Adrenal gland (tissue), 5 donors: Measurements from ENCODE around the gene CNRIP1.

ENCODE experiments used
- POLR2A ChIP-seq, 2 donors: fragments of 450-650 bp; IDR thresholded peaks; one replicate each; pipeline ENCODE4 v1.6.1; 2017; ENCODE audit warnings: antibody characterized with exemption in 2 of 2, mild to moderate bottlenecking in 2 of 2, moderate library complexity in 1 of 2
- TF ChIP-seq, protein P1 (sequence below), 6 experiments: fragments of 450-650 bp in 4 of 6; fragments of 200-600 bp in 2 of 6; sonication (generic) in 1 of 6; IDR thresholded peaks; 1 replicate in 5 of 6; 2 replicates in 1 of 6; pipeline versions ENCODE4 v1.5.1 to v1.8.0; 2016 to 2021; ENCODE audit warnings: antibody characterized with exemption in 6 of 6, mild to moderate bottlenecking in 2 of 6, moderate library complexity in 1 of 6
- donor health status: DM: no; HTN: no; CAD: no.

DNA sequence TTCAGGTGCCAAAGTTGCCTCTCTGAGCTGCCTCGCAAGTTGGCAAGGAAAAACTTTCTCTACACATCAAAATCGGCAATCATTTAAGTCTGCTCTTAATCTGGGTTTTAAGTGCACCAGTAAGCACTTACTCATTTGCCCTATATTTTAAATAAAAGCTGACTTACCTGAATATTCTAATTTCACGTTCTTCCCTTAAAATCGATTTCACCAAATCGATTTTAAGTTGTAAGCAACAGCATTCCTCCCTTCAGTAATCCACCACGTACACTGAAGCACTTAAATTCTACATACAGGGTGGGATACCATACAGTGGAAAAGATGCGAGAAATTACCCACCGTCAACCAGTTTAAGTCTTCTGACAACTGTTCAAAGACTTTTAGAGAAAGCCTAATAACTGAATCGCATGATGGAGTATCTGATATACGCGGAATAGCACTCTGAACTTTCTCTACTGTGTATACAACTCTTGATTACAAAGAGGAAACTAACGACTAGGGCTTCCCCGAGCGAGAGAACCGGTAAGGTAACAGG, 69.0 kb downstream of the CNRIP1 start:
- TF ChIP-seq, protein P1, sequence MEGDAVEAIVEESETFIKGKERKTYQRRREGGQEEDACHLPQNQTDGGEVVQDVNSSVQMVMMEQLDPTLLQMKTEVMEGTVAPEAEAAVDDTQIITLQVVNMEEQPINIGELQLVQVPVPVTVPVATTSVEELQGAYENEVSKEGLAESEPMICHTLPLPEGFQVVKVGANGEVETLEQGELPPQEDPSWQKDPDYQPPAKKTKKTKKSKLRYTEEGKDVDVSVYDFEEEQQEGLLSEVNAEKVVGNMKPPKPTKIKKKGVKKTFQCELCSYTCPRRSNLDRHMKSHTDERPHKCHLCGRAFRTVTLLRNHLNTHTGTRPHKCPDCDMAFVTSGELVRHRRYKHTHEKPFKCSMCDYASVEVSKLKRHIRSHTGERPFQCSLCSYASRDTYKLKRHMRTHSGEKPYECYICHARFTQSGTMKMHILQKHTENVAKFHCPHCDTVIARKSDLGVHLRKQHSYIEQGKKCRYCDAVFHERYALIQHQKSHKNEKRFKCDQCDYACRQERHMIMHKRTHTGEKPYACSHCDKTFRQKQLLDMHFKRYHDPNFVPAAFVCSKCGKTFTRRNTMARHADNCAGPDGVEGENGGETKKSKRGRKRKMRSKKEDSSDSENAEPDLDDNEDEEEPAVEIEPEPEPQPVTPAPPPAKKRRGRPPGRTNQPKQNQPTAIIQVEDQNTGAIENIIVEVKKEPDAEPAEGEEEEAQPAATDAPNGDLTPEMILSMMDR (IDR thresholded peaks at IDR 0.05): no peak
- TF ChIP-seq POLR2A (IDR thresholded peaks at IDR 0.05): no peak
